ENCODE data around the gene OR4A15.

- TF ChIP-seq, protein P1, sequence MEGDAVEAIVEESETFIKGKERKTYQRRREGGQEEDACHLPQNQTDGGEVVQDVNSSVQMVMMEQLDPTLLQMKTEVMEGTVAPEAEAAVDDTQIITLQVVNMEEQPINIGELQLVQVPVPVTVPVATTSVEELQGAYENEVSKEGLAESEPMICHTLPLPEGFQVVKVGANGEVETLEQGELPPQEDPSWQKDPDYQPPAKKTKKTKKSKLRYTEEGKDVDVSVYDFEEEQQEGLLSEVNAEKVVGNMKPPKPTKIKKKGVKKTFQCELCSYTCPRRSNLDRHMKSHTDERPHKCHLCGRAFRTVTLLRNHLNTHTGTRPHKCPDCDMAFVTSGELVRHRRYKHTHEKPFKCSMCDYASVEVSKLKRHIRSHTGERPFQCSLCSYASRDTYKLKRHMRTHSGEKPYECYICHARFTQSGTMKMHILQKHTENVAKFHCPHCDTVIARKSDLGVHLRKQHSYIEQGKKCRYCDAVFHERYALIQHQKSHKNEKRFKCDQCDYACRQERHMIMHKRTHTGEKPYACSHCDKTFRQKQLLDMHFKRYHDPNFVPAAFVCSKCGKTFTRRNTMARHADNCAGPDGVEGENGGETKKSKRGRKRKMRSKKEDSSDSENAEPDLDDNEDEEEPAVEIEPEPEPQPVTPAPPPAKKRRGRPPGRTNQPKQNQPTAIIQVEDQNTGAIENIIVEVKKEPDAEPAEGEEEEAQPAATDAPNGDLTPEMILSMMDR (IDR thresholded peaks at IDR 0.05; ENCODE audit: insufficient read depth, low read depth, low read length): no peak
- TF ChIP-seq EZH2 (IDR thresholded peaks at IDR 0.05; ENCODE audit: insufficient read depth, low read length): no peak
These were observed 22.5 kb upstream of the OR4A15 start for GRCh38 chr11:55345306-55345705.
